Endothelial cell of umbilical vein (primary cell): ENCODE data around the gene OPRL1. TPM values are rescaled to one million over a fixed set of nuclear protein-coding genes. Genes with fewer than 3 reads are reported as not detected.

Experiments
- BruUV-seq: library from RNA; stranded (reverse); fragments of 400-500 nt; replicated peaks from 2 replicates; lab custom pipeline; 2021; lab: Mats Ljungman, UMichigan
- CTCF ChIA-PET: fragments of 300-600, 350-600 bp; sonication (Branson Sonifier 250); formaldehyde crosslinking; loops from one replicate; lab custom pipeline; 2021; ENCODE audit warnings: antibody characterized with exemption, inconsistent platforms; lab: Charles Lee
- POLR2A ChIA-PET: fragments of 300-600, 350-600 bp; sonication (Branson Sonifier 250); formaldehyde crosslinking; loops from one replicate; lab custom pipeline; 2021; ENCODE audit warnings: antibody characterized with exemption, inconsistent platforms; lab: Charles Lee
- DNase-seq: peaks from one replicate; pipeline ENCODE4 v3.0.0-alpha.2; 2011; ENCODE audit warnings: low read depth, low spot score
- FAIRE-seq: peaks from 2 replicates; lab custom pipeline; 2011; peaks lifted over from hg19 to GRCh38; lab: Jason Lieb, UNC
- H2AFZ ChIP-seq: 2 replicates; pipeline ENCODE4 v1.6.0; 2012; ENCODE audit warnings: low read depth, low read length, control low read depth, inconsistent platforms
- H3K27ac ChIP-seq: 2 replicates; pipeline ENCODE4 v1.5.1; 2011; ENCODE audit warnings: low read depth, mild to moderate bottlenecking, control low read depth, low read length, moderate library complexity; ENCODE audit not compliant: insufficient read depth
- H3K27me3 ChIP-seq, 2 experiments: 2 replicates each; pipeline versions ENCODE4 v1.6.0 to v1.6.1; 2011; ENCODE audit warnings: low read length in 2 of 2, mixed read lengths in 1 of 2; ENCODE audit not compliant: control insufficient read depth in 2 of 2, insufficient read depth in 2 of 2
- H3K36me3 ChIP-seq, 2 experiments: 2 replicates in 1 of 2; 3 replicates in 1 of 2; pipeline ENCODE4 v1.5.1; 2011; ENCODE audit warnings: low read length in 2 of 2, mild to moderate bottlenecking in 1 of 2, moderate library complexity in 1 of 2; ENCODE audit not compliant: control insufficient read depth in 2 of 2, insufficient read depth in 2 of 2; ENCODE audit errors: extremely low read depth in 1 of 2
- H3K4me1 ChIP-seq: 3 replicates; pipeline ENCODE4 v1.5.1; 2011; ENCODE audit warnings: mild to moderate bottlenecking, low read length; ENCODE audit not compliant: control insufficient read depth, insufficient read depth; ENCODE audit errors: extremely low read depth
- H3K4me2 ChIP-seq: 2 replicates; pipeline ENCODE4 v1.6.1; 2011; ENCODE audit warnings: low read length, control low read depth, mixed read lengths; ENCODE audit not compliant: insufficient read depth
- H3K4me3 ChIP-seq, 3 experiments: fragments of 200-600 bp in 1 of 3; sonication (generic), shearing (Covaris generic) in 1 of 3; replicated peaks in 1 of 3; 2 replicates each; pipeline ENCODE4 v1.5.1; 2011 to 2016; ENCODE audit warnings: control low read depth in 3 of 3, low read length in 3 of 3, mild to moderate bottlenecking in 2 of 3, inconsistent platforms in 1 of 3, low read depth in 1 of 3, moderate library complexity in 1 of 3; ENCODE audit not compliant: insufficient read depth in 1 of 3
- H3K79me2 ChIP-seq: 2 replicates; pipeline ENCODE4 v1.6.0; 2012; ENCODE audit warnings: low read length, inconsistent platforms; ENCODE audit not compliant: control insufficient read depth, insufficient read depth
- H3K9ac ChIP-seq: replicated peaks from 2 replicates; pipeline ENCODE3; 2011; ENCODE audit warnings: low read length, control low read depth; ENCODE audit not compliant: insufficient read depth; ENCODE audit errors: extremely low read depth
- H3K9me1 ChIP-seq: replicated peaks from 3 replicates; pipeline ENCODE4 v1.6.0; 2011; ENCODE audit warnings: mild to moderate bottlenecking, low read length; ENCODE audit not compliant: control insufficient read depth, insufficient read depth; ENCODE audit errors: extremely low read depth
- H3K9me3 ChIP-seq: replicated peaks from 2 replicates; pipeline ENCODE4 v1.5.1; 2012; ENCODE audit warnings: low read length, inconsistent platforms; ENCODE audit not compliant: control insufficient read depth, insufficient read depth
- H4K20me1 ChIP-seq: replicated peaks from 2 replicates; pipeline ENCODE3; 2011; ENCODE audit warnings: mild to moderate bottlenecking, low read length; ENCODE audit not compliant: control insufficient read depth, insufficient read depth; ENCODE audit errors: extremely low read depth
- EZH2 ChIP-seq: IDR thresholded peaks from 2 replicates; pipeline ENCODE4 v1.6.1; 2012; ENCODE audit warnings: borderline replicate concordance, low read depth, mild to moderate bottlenecking, moderate library complexity, low read length, inconsistent platforms; ENCODE audit not compliant: severe bottlenecking
- FOS ChIP-seq: IDR thresholded peaks from 2 replicates; pipeline ENCODE4 v1.6.1; 2011; ENCODE audit warnings: mild to moderate bottlenecking, low read length, moderate library complexity, borderline replicate concordance; ENCODE audit not compliant: insufficient read depth
- GATA2 ChIP-seq: IDR thresholded peaks from 2 replicates; pipeline ENCODE4 v1.7.0; 2011; ENCODE audit warnings: low read depth, mild to moderate bottlenecking, moderate library complexity, mixed read lengths, low read length; ENCODE audit not compliant: insufficient read length, insufficient read depth
- JUN ChIP-seq: IDR thresholded peaks from 2 replicates; pipeline ENCODE4 v1.6.1; 2011; ENCODE audit warnings: borderline replicate concordance, low read depth; ENCODE audit not compliant: insufficient read length, insufficient read depth
- MYC ChIP-seq: IDR thresholded peaks from one replicate; pipeline ENCODE4 v1.6.1; 2011; ENCODE audit warnings: mild to moderate bottlenecking, low read depth, low read length
- POLR2A ChIP-seq: IDR thresholded peaks from 2 replicates; pipeline ENCODE4 v1.6.1; 2012; ENCODE audit warnings: low read depth, mild to moderate bottlenecking, control low read depth, low read length
- POLR2AphosphoS5 ChIP-seq: IDR thresholded peaks from 2 replicates; pipeline ENCODE4 v1.6.1; 2012; ENCODE audit warnings: low read depth, mild to moderate bottlenecking, control low read depth, low read length, moderate library complexity; ENCODE audit not compliant: insufficient read depth
- dilution Hi-C: fragments of 300-500 bp; cut with MboI; formaldehyde crosslinking; loops from one replicate; pipeline ENCODE4 v1.15.0; 2019; ENCODE audit warnings: low sequenced_read_pairs; ENCODE audit not compliant: extremely low pct_ligation_motif_present
- intact Hi-C: fragments of 100-400 bp; cut with micrococcal nuclease; formaldehyde crosslinking; loops from one replicate; pipeline ENCODE4 v1.10.0; 2022
- polyA plus RNA-seq, 4 experiments: library from polyadenylated mRNA; depleted of rRNA in 3 of 4; stranded (reverse) in 3 of 4; unstranded in 1 of 4; fragments of >200 nt; gene quantifications; 2 replicates each; pipeline versions ENCODE4 v1.2.1 to v1.2.3, GENCODE V29; 2011 to 2012; ENCODE audit warnings: missing spikeins in 1 of 4
- total RNA-seq: library from RNA; stranded (reverse); gene quantifications from 2 replicates; pipeline ENCODE4 v1.2.3, GENCODE V29; 2021
- TF ChIP-seq, protein P1 (sequence below): IDR thresholded peaks from 2 replicates; pipeline ENCODE4 v1.6.1; 2011; ENCODE audit not compliant: insufficient read depth, insufficient read length
- TF ChIP-seq, protein P2 (sequence below), 2 donors: IDR thresholded peaks; 1 replicate in 1 of 2; 2 replicates in 1 of 2; pipeline ENCODE4 v1.5.1; 2011; ENCODE audit warnings: low read length in 2 of 2, mild to moderate bottlenecking in 2 of 2, moderate library complexity in 2 of 2, control low read depth in 1 of 2, inconsistent platforms in 1 of 2, low read depth in 1 of 2; ENCODE audit not compliant: insufficient read depth in 1 of 2; ENCODE audit errors: extremely low read depth in 1 of 2

The OPRL1 gene
- total and polyA plus RNA-seq, 2 donors (not counting 3 experiments of a cell fraction or from before 2014, with no cell fraction given) = 1.9 to 2.0 TPM

DNA sequence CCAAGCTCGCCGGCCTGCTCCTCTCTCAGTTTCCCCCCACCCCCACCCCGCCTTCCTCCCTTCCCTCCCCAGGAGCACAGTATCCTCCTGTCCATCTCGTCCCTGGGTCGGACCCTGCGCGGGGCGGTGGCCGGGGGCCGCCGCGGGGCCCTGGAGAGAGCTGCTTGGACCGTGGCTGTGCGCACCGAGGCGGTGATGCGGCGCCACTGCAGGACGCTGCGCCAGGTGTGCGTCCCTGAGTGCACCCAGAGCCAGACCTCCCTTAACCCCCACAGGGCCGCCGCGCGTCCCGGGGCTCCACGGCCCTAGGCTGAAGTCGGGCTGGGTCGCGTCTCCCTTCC is 41.7 kb upstream of the OPRL1 start:
- H3K9ac ChIP-seq = peak overlapping the region; percentile 51
- no peaks in the 10 kb centered on the region for H4K20me1 ChIP-seq
- dilution Hi-C loops (no loop called here), intact Hi-C loops (no loop called here)
- BruUV-seq = no TSS peak
- ChIA-PET CTCF (interaction anchor here (0.7 to 7.5 kb wide), 23 partner anchors 8 to 541 kb away, joined by 3 to 412 read pairs (median 6); partner anchors contain the start of genes LKAAEAR1, OPRL1, PRPF6 and PTK6), POLR2A (interaction anchor here (0.6 to 2.3 kb wide), 7 partner anchors 11 to 45 kb away, joined by 3 to 21 read pairs (median 6); partner anchors contain the start of genes SOX18 and TCEA2)
- no peaks in the 10 kb centered on the region for H3K9me3 ChIP-seq
- no peaks in the 10 kb centered on the region for H3K36me3 ChIP-seq
- TF ChIP-seq, protein P1, sequence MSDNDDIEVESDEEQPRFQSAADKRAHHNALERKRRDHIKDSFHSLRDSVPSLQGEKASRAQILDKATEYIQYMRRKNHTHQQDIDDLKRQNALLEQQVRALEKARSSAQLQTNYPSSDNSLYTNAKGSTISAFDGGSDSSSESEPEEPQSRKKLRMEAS = no peak
- TF ChIP-seq MYC (no peak), JUN (no peak), EZH2 (no peak), FOS (no peak), POLR2A (no peak), POLR2AphosphoS5 (no peak), GATA2 (no peak)
- TF ChIP-seq, protein P2, sequence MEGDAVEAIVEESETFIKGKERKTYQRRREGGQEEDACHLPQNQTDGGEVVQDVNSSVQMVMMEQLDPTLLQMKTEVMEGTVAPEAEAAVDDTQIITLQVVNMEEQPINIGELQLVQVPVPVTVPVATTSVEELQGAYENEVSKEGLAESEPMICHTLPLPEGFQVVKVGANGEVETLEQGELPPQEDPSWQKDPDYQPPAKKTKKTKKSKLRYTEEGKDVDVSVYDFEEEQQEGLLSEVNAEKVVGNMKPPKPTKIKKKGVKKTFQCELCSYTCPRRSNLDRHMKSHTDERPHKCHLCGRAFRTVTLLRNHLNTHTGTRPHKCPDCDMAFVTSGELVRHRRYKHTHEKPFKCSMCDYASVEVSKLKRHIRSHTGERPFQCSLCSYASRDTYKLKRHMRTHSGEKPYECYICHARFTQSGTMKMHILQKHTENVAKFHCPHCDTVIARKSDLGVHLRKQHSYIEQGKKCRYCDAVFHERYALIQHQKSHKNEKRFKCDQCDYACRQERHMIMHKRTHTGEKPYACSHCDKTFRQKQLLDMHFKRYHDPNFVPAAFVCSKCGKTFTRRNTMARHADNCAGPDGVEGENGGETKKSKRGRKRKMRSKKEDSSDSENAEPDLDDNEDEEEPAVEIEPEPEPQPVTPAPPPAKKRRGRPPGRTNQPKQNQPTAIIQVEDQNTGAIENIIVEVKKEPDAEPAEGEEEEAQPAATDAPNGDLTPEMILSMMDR (IDR thresholded peaks at IDR 0.05; ENCODE audit: extremely low read depth in 1 of 2, insufficient read depth in 1 of 2, low read depth in 1 of 2, low read length in 2 of 2) = no peak
- H3K4me2 ChIP-seq = peak overlapping the region; percentile 48
- H3K27ac ChIP-seq = no peak overlapping the region
- peaks cover 40% of the 10 kb centered on the region for H3K4me1 ChIP-seq
- DNase-seq = no peak
- H3K79me2 ChIP-seq = no peaks in the 10 kb centered on the region
- H3K4me3 ChIP-seq = peak overlapping the region; percentile 10 to 65 (median 46)
- peak overlapping the region; percentile 43 for H2AFZ ChIP-seq
- no peak for FAIRE-seq
- H3K27me3 ChIP-seq = no peaks in the 10 kb centered on the region
- no peaks in the 10 kb centered on the region for H3K9me1 ChIP-seq
